Measurements from ENCODE around the gene WFDC12. TPM values are rescaled to one million over a fixed set of nuclear protein-coding genes. Genes with fewer than 3 reads are reported as not detected.

Gene WFDC12
- total RNA-seq, 2 donors from 2014 or later: 0.92 TPM; not detected in 1

Other genes with a start within 250 kb of the WFDC12 start
- 100 to 1,000 TPM; 250 to 271 TPM for gene YWHAB, start 238.8 kb downstream of the WFDC12 start, total RNA-seq
- 10 to 100 TPM; 13.2 to 19.8 TPM for gene PABPC1L, start 214.4 kb downstream of the WFDC12 start, total RNA-seq
- 10 to 100 TPM; 11.8 to 13.0 TPM for gene TOMM34, start 164.1 kb downstream of the WFDC12 start, total RNA-seq
- 10 to 100 TPM; 26.8 to 32.8 TPM for gene STK4, start 158.0 kb downstream of the WFDC12 start, total RNA-seq
- under 1 TPM in 1 of 2 donors, not detected in 1; 0.27 TPM for gene KCNS1, start 23.3 kb downstream of the WFDC12 start, total RNA-seq
- not detected for gene WFDC5, start 9.3 kb downstream of the WFDC12 start, total RNA-seq
- 100 to 1,000 TPM; 108 to 979 TPM for gene PI3, start 50.4 kb upstream of the WFDC12 start, total RNA-seq
- gene SEMG1, start 82.6 kb upstream of the WFDC12 start, total RNA-seq: under 1 TPM; 0.14 to 0.21 TPM
- not detected for gene SEMG2, start 96.9 kb upstream of the WFDC12 start, total RNA-seq
- 100 to 1,000 TPM in 1 of 2 donors, 10 to 100 TPM in 1; 47.4 to 204 TPM for gene SLPI, start 130.1 kb upstream of the WFDC12 start, total RNA-seq
- gene RBPJL, start 182.4 kb upstream of the WFDC12 start, total RNA-seq: not detected
- not detected for gene MATN4, start 183.8 kb upstream of the WFDC12 start, total RNA-seq
- gene SDC4, start 224.0 kb upstream of the WFDC12 start, total RNA-seq: 100 to 1,000 TPM in 1 of 2 donors, 10 to 100 TPM in 1; 85.4 to 144 TPM
- 10 to 100 TPM; 25.2 to 32.4 TPM for gene SYS1, start 238.7 kb upstream of the WFDC12 start, total RNA-seq